OCI-LY1 (cell line): ENCODE measurements around the gene MAP1S.

Experiments
- EZH2 ChIP-seq: fragments of 200-600 bp; sonication (generic), shearing (Covaris generic); IDR thresholded peaks from 2 replicates; pipeline ENCODE4 v1.8.0; 2017; ENCODE audit warnings: borderline replicate concordance, mixed run types, mild to moderate bottlenecking, antibody characterized with exemption, low read length, moderate library complexity, mixed read lengths
- TF ChIP-seq, protein P1 (sequence below): fragments of 200-600 bp; sonication (generic), shearing (Covaris generic); IDR thresholded peaks from 2 replicates; pipeline ENCODE4 v1.5.1; 2017; ENCODE audit warnings: mild to moderate bottlenecking, antibody characterized with exemption, low read length, moderate library complexity, mixed read lengths

DNA sequence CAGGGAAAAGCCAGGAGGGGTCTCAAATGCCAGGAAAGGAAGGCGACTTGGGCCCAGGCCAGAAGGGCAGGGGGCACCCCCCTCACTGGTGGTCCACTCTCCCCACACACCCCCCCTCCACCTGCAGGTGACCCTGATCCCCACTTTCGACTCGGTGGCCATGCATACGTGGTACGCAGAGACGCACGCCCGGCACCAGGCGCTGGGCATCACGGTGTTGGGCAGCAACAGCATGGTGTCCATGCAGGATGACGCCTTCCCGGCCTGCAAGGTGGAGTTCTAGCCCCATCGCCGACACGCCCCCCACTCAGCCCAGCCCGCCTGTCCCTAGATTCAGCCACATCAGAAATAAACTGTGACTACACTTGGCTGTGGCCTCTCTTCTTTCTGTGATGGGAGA lies 14.9 kb downstream of the MAP1S start:
- TF ChIP-seq, protein P1, sequence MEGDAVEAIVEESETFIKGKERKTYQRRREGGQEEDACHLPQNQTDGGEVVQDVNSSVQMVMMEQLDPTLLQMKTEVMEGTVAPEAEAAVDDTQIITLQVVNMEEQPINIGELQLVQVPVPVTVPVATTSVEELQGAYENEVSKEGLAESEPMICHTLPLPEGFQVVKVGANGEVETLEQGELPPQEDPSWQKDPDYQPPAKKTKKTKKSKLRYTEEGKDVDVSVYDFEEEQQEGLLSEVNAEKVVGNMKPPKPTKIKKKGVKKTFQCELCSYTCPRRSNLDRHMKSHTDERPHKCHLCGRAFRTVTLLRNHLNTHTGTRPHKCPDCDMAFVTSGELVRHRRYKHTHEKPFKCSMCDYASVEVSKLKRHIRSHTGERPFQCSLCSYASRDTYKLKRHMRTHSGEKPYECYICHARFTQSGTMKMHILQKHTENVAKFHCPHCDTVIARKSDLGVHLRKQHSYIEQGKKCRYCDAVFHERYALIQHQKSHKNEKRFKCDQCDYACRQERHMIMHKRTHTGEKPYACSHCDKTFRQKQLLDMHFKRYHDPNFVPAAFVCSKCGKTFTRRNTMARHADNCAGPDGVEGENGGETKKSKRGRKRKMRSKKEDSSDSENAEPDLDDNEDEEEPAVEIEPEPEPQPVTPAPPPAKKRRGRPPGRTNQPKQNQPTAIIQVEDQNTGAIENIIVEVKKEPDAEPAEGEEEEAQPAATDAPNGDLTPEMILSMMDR = no peak
- no peak for TF ChIP-seq EZH2
